Caco-2 (cell line): ENCODE measurements around the gene RNASE1. TPM values are rescaled to one million over a fixed set of nuclear protein-coding genes. Genes with fewer than 3 reads are reported as not detected.

Experiments used
- BruUV-seq: library from RNA; stranded (reverse); fragments of 400-500 nt; replicated peaks from 2 replicates; lab custom pipeline; 2021; lab: Mats Ljungman, UMichigan
- CTCF ChIA-PET: fragments of 300-600 bp; sonication (Branson Sonifier 250); formaldehyde crosslinking; loops from one replicate; lab custom pipeline; 2022; ENCODE audit warnings: antibody characterized with exemption; lab: Charles Lee
- POLR2A ChIA-PET: fragments of 300-600 bp; sonication (Branson Sonifier 250); formaldehyde crosslinking; loops from one replicate; lab custom pipeline; 2022; ENCODE audit warnings: antibody characterized with exemption; lab: Charles Lee
- DNase-seq, 2 experiments: peaks; one replicate each; pipeline versions ENCODE4 v3.0.0 to v3.0.0-alpha.2; 2020 to 2022
- H3K27me3 ChIP-seq: replicated peaks from 2 replicates; pipeline ENCODE4 v1.6.0; 2011; ENCODE audit warnings: low read length; ENCODE audit not compliant: control insufficient read depth, insufficient read depth
- H3K36me3 ChIP-seq: 2 replicates; pipeline ENCODE4 v1.5.1; 2011; ENCODE audit warnings: low read length; ENCODE audit not compliant: control insufficient read depth, insufficient read depth
- H3K4me1 ChIP-seq: fragments of 250-450 bp; sonication (Bioruptor Pico); 2 replicates; pipeline ENCODE4 v1.5.1; 2020; ENCODE audit warnings: mild to moderate bottlenecking
- H3K4me3 ChIP-seq: 2 replicates; pipeline ENCODE4 v1.5.1; 2011; ENCODE audit warnings: low read depth, mild to moderate bottlenecking, control low read depth, low read length
- H3K9me3 ChIP-seq: fragments of 250-450 bp; sonication (Bioruptor Pico); 2 replicates; pipeline ENCODE4 v1.5.1; 2020; ENCODE audit warnings: mild to moderate bottlenecking, moderate library complexity
- H3K27ac Mint-ChIP-seq: one replicate; pipeline ENCODE4 v1.8.0; 2022; ENCODE audit warnings: mixed read lengths; ENCODE audit not compliant: unreplicated experiment
- H3K27me3 Mint-ChIP-seq: one replicate; pipeline ENCODE4 v1.8.0; 2022; ENCODE audit warnings: mixed read lengths; ENCODE audit not compliant: insufficient read depth, unreplicated experiment
- H3K36me3 Mint-ChIP-seq: one replicate; pipeline ENCODE4 v1.8.0; 2022; ENCODE audit warnings: mild to moderate bottlenecking, mixed read lengths; ENCODE audit not compliant: insufficient read depth, unreplicated experiment
- H3K4me1 Mint-ChIP-seq: one replicate; pipeline ENCODE4 v1.8.0; 2022; ENCODE audit warnings: low read depth, mixed read lengths; ENCODE audit not compliant: unreplicated experiment
- H3K4me3 Mint-ChIP-seq: one replicate; pipeline ENCODE4 v1.8.0; 2022; ENCODE audit warnings: mild to moderate bottlenecking, moderate library complexity, mixed read lengths; ENCODE audit not compliant: unreplicated experiment
- H3K9me3 Mint-ChIP-seq: one replicate; pipeline ENCODE4 v1.8.0; 2022; ENCODE audit warnings: mixed read lengths; ENCODE audit not compliant: unreplicated experiment
- intact Hi-C: fragments of 100-400 bp; cut with micrococcal nuclease; formaldehyde crosslinking; loops from one replicate; pipeline ENCODE4 v1.10.0; 2022; ENCODE audit not compliant: unreplicated experiment
- total RNA-seq: library from RNA; stranded (reverse); gene quantifications from 2 replicates; pipeline ENCODE4 v1.2.3, GENCODE V29; 2022
- TF ChIP-seq, protein P1 (sequence below), 2 experiments: fragments of 200-600 bp in 1 of 2; IDR thresholded peaks; 1 replicate in 1 of 2; 2 replicates in 1 of 2; pipeline versions ENCODE4 v1.5.1 to v1.8.0; 2011 to 2022; ENCODE audit warnings: antibody characterized with exemption in 1 of 2, control low read depth in 1 of 2, inconsistent platforms in 1 of 2, low read depth in 1 of 2, low read length in 1 of 2, mild to moderate bottlenecking in 1 of 2, moderate library complexity in 1 of 2; ENCODE audit not compliant: insufficient read depth in 1 of 2, severe bottlenecking in 1 of 2, unreplicated experiment in 1 of 2

Gene RNASE1
- total RNA-seq, 1 experiment from 2014 or later: 1.5 TPM

DNA sequence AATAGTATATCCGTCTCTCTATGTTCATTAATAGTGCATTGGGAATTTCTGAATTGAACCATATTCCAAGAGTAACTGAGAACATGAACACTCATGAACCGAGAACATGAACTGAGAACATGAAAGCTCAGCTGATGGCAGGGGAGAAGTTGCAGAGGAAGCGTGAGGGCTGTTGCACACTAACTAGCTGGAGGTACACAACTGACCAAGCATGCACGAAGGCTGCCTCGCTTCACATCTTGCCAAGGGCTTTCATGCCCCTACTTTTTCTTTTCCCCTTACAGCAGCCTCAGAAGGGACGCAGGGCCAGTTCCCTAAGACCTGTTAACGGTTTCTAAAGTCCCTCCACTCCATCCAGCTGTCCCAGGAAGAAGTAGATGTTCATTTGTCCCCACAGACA is 4.3 kb downstream of the RNASE1 start:
- TF ChIP-seq, protein P1, sequence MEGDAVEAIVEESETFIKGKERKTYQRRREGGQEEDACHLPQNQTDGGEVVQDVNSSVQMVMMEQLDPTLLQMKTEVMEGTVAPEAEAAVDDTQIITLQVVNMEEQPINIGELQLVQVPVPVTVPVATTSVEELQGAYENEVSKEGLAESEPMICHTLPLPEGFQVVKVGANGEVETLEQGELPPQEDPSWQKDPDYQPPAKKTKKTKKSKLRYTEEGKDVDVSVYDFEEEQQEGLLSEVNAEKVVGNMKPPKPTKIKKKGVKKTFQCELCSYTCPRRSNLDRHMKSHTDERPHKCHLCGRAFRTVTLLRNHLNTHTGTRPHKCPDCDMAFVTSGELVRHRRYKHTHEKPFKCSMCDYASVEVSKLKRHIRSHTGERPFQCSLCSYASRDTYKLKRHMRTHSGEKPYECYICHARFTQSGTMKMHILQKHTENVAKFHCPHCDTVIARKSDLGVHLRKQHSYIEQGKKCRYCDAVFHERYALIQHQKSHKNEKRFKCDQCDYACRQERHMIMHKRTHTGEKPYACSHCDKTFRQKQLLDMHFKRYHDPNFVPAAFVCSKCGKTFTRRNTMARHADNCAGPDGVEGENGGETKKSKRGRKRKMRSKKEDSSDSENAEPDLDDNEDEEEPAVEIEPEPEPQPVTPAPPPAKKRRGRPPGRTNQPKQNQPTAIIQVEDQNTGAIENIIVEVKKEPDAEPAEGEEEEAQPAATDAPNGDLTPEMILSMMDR (IDR thresholded peaks at IDR 0.05; ENCODE audit: insufficient read depth in 1 of 2, low read depth in 1 of 2, low read length in 1 of 2, severe bottlenecking in 1 of 2, unreplicated experiment in 1 of 2): no peak
- Mint-ChIP-seq H3K27me3 (no peaks in the 10 kb centered on the region), H3K9me3 (no peaks in the 10 kb centered on the region), H3K4me3 (no peak overlapping the region), H3K27ac (no peak overlapping the region), H3K4me1 (peaks cover 42% of the 10 kb centered on the region), H3K36me3 (no peaks in the 10 kb centered on the region)
- no peaks in the 10 kb centered on the region for H3K36me3 ChIP-seq
- H3K27me3 ChIP-seq: no peaks in the 10 kb centered on the region
- intact Hi-C loops: no loop called here
- ChIA-PET CTCF (no interaction called here), POLR2A (no interaction called here)
- no TSS peak for BruUV-seq
- H3K9me3 ChIP-seq: no peaks in the 10 kb centered on the region
- no peak for DNase-seq
- H3K4me3 ChIP-seq: no peak overlapping the region
- peaks cover 45% of the 10 kb centered on the region for H3K4me1 ChIP-seq

DNA sequence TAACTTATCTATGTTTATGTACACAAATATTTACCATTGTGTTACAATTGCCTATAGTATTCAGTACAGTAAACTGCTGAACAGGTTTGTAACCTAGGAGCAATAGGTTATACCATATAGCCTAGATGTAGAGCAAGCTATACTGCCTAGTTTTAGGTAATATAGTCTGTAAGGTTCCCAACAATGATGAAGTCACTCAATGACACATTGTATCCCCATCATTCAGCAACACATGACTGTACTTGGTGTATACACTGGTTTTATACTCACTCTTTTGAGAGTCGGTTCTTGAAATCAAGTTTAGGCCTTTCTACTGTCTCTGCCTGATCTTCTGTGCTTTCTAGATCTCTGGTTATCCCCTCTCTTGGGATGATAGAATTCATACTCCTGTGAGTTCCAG is 5.5 kb downstream of the RNASE1 start:
- no TSS peak for BruUV-seq
- no peak overlapping the region for H3K4me3 Mint-ChIP-seq
- no peaks in the 10 kb centered on the region for H3K27me3 ChIP-seq
- H3K4me1 ChIP-seq: peaks cover 34% of the 10 kb centered on the region
- no peaks in the 10 kb centered on the region for H3K9me3 Mint-ChIP-seq
- TF ChIP-seq, protein P1 (IDR thresholded peaks at IDR 0.05; ENCODE audit: insufficient read depth in 1 of 2, low read depth in 1 of 2, low read length in 1 of 2, severe bottlenecking in 1 of 2, unreplicated experiment in 1 of 2): no peak
- DNase-seq: no peak
- intact Hi-C loops: no loop called here
- ChIA-PET POLR2A (no interaction called here), CTCF (interaction anchor here (0.7 kb wide), 1 partner anchor 103 kb away, joined by 3 read pairs; no protein-coding TSS in a partner anchor)
- no peaks in the 10 kb centered on the region for H3K27me3 Mint-ChIP-seq
- H3K4me1 Mint-ChIP-seq: peaks cover 33% of the 10 kb centered on the region
- no peak overlapping the region for H3K27ac Mint-ChIP-seq
- no peaks in the 10 kb centered on the region for H3K36me3 ChIP-seq
- no peaks in the 10 kb centered on the region for H3K9me3 ChIP-seq
- H3K4me3 ChIP-seq: no peak overlapping the region
- H3K36me3 Mint-ChIP-seq: no peaks in the 10 kb centered on the region

DNA sequence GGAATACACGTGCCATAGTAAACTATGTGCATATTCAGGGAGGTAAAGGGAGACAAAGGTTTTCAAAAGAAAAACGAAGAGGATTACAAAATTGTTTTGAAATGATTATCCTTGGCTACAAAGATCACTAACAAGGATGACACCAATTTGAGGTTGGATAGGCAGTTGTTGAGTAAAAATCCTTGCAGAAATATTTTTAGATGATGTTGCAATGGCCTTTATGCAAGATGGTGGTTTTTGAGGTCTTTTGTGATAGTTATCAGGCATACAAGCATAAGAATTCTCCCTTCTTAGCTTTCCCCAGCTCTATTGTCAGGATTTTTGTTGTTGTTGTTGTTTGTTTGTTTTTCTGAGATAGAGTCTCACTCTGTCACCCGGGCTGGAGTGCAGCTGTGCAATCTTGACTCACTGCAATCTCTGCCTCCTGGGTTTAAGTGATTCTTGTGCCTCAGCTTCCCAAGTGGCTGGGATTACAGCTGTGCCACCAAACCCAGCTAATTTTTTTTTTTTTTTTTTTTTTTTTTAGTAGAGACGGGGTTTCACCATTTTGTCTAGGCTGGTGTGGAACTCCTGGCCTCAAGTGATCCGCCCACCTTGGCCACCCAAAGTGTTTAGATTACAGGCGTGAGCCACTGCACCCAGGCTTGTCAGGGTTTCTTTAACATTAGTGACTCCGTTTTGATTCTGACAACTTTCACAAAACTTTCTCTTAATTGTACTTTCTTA is 7.8 kb downstream of the RNASE1 start:
- Mint-ChIP-seq H3K4me3 (no peak overlapping the region), H3K9me3 (no peaks in the 10 kb centered on the region), H3K27ac (no peak overlapping the region), H3K36me3 (no peaks in the 10 kb centered on the region), H3K4me1 (peaks cover 21% of the 10 kb centered on the region), H3K27me3 (no peaks in the 10 kb centered on the region)
- intact Hi-C loops: no loop called here
- TF ChIP-seq, protein P1 (IDR thresholded peaks at IDR 0.05; ENCODE audit: insufficient read depth in 1 of 2, low read depth in 1 of 2, low read length in 1 of 2, severe bottlenecking in 1 of 2, unreplicated experiment in 1 of 2): no peak
- no peak overlapping the region for H3K4me3 ChIP-seq
- no peaks in the 10 kb centered on the region for H3K27me3 ChIP-seq
- H3K36me3 ChIP-seq: no peaks in the 10 kb centered on the region
- ChIA-PET CTCF (interaction anchor here (0.6 kb wide), 1 partner anchor 42 kb away, joined by 3 read pairs; no protein-coding TSS in a partner anchor), POLR2A (no interaction called here)
- no TSS peak for BruUV-seq
- DNase-seq: no peak
- H3K4me1 ChIP-seq: peaks cover 16% of the 10 kb centered on the region
- no peaks in the 10 kb centered on the region for H3K9me3 ChIP-seq
